Fibroblast of lung (primary cell): Measurements from ENCODE around the gene CHTOP. TPM values are rescaled to one million over a fixed set of nuclear protein-coding genes. Genes with fewer than 3 reads are reported as not detected.
A peak's percentile ranks its signal among the peaks of the same experiment; 100 is the strongest.

Source experiments
- DNase-seq, 2 donors: peaks; one replicate each; pipeline versions ENCODE4 v3.0.0 to v3.0.0-alpha.2; 2010; ENCODE audit warnings: low read depth in 2 of 2
- H2AFZ ChIP-seq: 2 replicates; pipeline ENCODE4 v1.5.1; 2012; ENCODE audit warnings: low read length, control low read depth, inconsistent platforms
- H3K27ac ChIP-seq: 2 replicates; pipeline ENCODE4 v1.5.1; 2011; ENCODE audit warnings: low read length, control low read depth; ENCODE audit not compliant: insufficient read depth
- H3K27me3 ChIP-seq: 2 replicates; pipeline ENCODE4 v1.5.1; 2011; ENCODE audit warnings: mild to moderate bottlenecking, low read length; ENCODE audit not compliant: control insufficient read depth, insufficient read depth
- H3K36me3 ChIP-seq: 2 replicates; pipeline ENCODE4 v1.5.1; 2011; ENCODE audit warnings: low read length; ENCODE audit not compliant: control insufficient read depth, insufficient read depth
- H3K4me1 ChIP-seq: 2 replicates; pipeline ENCODE4 v1.5.1; 2011; ENCODE audit warnings: low read length; ENCODE audit not compliant: control insufficient read depth, insufficient read depth; ENCODE audit errors: extremely low read depth
- H3K4me2 ChIP-seq: 2 replicates; pipeline ENCODE4 v1.5.1; 2011; ENCODE audit warnings: low read length, control low read depth; ENCODE audit not compliant: insufficient read depth; ENCODE audit errors: extremely low read depth
- H3K4me3 ChIP-seq, 4 experiments: fragments of 200-600 bp in 1 of 4; sonication (generic) in 1 of 4; replicated peaks in 1 of 4; 2 replicates each; pipeline ENCODE4 v1.5.1; 2011 to 2016; ENCODE audit warnings: low read length in 4 of 4, low read depth in 3 of 4, mild to moderate bottlenecking in 3 of 4, control low read depth in 2 of 4, inconsistent platforms in 1 of 4, mixed read lengths in 1 of 4; ENCODE audit not compliant: insufficient read depth in 1 of 4; ENCODE audit errors: control extremely low read depth in 1 of 4
- H3K79me2 ChIP-seq: 2 replicates; pipeline ENCODE4 v1.5.1; 2012; ENCODE audit warnings: mild to moderate bottlenecking, low read length, inconsistent platforms; ENCODE audit not compliant: control insufficient read depth, insufficient read depth
- H3K9ac ChIP-seq: 2 replicates; pipeline ENCODE4 v1.5.1; 2011; ENCODE audit warnings: mild to moderate bottlenecking, low read length, control low read depth; ENCODE audit not compliant: insufficient read depth
- H3K9me3 ChIP-seq: 2 replicates; pipeline ENCODE4 v1.5.1; 2012; ENCODE audit warnings: low read depth, low read length; ENCODE audit not compliant: control insufficient read depth, insufficient read depth
- H4K20me1 ChIP-seq: 2 replicates; pipeline ENCODE4 v1.5.1; 2011; ENCODE audit warnings: low read length; ENCODE audit not compliant: control insufficient read depth, insufficient read depth; ENCODE audit errors: extremely low read depth
- EZH2 ChIP-seq: IDR thresholded peaks from 2 replicates; pipeline ENCODE4 v1.5.1; 2012; ENCODE audit warnings: low read length, control low read depth, mild to moderate bottlenecking; ENCODE audit errors: missing control alignments
- polyA plus RNA-seq, 2 donors: library from polyadenylated mRNA; depleted of rRNA in 1 of 2; stranded (reverse) in 1 of 2; unstranded in 1 of 2; fragments of >200 nt; gene quantifications; 2 replicates each; pipeline ENCODE4 v1.2.1, GENCODE V29; 2011 to 2012; ENCODE audit warnings: missing spikeins in 1 of 2
- total RNA-seq: library from RNA; depleted of rRNA; stranded (reverse); fragments of >200 nt; gene quantifications from 2 replicates; pipeline ENCODE4 v1.2.1, GENCODE V29; 2014
- TF ChIP-seq, protein P1 (sequence below), 2 donors: IDR thresholded peaks in 1 of 2; conservative IDR thresholded peaks in 1 of 2; 1 replicate in 1 of 2; 2 replicates in 1 of 2; pipeline ENCODE4 v1.5.1; 2011 to 2012; ENCODE audit warnings: low read length in 2 of 2, control low read depth in 1 of 2, inconsistent platforms in 1 of 2, low read depth in 1 of 2, mild to moderate bottlenecking in 1 of 2

CHTOP gene
- total and polyA plus RNA-seq, 2 donors (not counting 1 experiment from before 2014, with no cell fraction given), result 34.0 to 47.6 TPM

DNA sequence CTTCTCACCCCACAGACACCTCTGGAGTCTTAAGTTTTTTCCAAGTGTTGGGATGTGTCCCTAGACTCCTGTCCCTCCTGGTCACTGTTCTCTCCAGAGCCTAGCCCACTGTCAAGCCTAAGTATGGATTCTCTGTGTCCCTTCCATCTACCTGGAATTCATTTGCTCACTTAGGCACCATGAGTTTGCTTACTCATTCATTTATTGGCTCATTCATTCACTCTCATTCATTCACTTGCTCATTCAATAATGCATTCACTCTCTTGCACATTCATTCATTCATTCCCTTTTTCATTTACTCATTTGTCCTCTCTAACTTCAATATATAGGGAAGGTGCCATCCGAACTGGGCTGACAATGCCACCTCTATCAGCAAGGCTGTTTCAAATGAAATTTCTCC lies 22.5 kb upstream of the CHTOP start:
- no peaks in the 10 kb centered on the region for H3K27me3 ChIP-seq
- peaks cover 61% of the 10 kb centered on the region for H3K79me2 ChIP-seq
- H3K4me1 ChIP-seq, result peaks cover 20% of the 10 kb centered on the region
- H3K36me3 ChIP-seq, result peaks cover 15% of the 10 kb centered on the region
- no peak overlapping the region for H2AFZ ChIP-seq
- H3K9me3 ChIP-seq, result no peaks in the 10 kb centered on the region
- H4K20me1 ChIP-seq, result no peaks in the 10 kb centered on the region
- H3K27ac ChIP-seq, result peak overlapping the region; percentile 86
- H3K9ac ChIP-seq, result peak overlapping the region; percentile 65
- H3K4me3 ChIP-seq, result peak overlapping the region; percentile 87 to 92 (median 88)
- peak overlapping the region; percentile 92 for H3K4me2 ChIP-seq
- TF ChIP-seq, protein P1, sequence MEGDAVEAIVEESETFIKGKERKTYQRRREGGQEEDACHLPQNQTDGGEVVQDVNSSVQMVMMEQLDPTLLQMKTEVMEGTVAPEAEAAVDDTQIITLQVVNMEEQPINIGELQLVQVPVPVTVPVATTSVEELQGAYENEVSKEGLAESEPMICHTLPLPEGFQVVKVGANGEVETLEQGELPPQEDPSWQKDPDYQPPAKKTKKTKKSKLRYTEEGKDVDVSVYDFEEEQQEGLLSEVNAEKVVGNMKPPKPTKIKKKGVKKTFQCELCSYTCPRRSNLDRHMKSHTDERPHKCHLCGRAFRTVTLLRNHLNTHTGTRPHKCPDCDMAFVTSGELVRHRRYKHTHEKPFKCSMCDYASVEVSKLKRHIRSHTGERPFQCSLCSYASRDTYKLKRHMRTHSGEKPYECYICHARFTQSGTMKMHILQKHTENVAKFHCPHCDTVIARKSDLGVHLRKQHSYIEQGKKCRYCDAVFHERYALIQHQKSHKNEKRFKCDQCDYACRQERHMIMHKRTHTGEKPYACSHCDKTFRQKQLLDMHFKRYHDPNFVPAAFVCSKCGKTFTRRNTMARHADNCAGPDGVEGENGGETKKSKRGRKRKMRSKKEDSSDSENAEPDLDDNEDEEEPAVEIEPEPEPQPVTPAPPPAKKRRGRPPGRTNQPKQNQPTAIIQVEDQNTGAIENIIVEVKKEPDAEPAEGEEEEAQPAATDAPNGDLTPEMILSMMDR (conservative IDR thresholded peaks at IDR 0.05 in 1 of 2, IDR thresholded peaks at IDR 0.05 in 1 of 2; ENCODE audit: low read depth in 1 of 2, low read length in 2 of 2), result no peak
- no peak for TF ChIP-seq EZH2
- DNase-seq, result no peak

DNA sequence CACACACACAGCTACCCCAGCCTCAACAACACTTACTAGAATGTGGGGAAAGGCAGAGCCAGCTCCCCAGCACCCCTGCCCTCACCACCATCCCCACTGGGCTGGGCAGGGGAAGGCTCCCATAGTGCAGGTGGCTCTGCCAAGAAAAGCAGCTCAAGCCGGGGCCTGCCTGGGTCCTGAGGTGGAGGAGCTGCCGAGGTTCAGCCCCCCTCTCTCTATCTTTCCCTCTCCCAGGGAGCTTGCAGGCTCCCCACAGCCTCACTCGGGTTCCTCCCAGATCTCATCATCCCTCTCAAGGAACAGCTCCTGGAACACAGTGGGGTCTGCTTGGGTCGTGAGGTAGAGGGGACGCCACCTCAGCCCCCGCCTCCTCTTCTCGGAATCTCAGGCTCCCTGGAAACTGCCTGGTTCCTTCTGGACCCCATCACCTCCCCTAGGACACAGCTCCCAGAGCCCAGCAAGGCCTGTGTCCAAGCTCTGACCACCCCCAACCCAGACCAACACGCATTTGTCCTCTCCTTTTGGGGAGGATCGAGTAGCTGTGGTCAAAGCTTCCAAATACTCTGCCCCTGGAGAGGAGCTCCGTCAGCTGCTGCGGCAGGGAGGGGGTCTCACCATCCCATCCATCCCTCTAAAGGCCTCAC lies 21.6 kb upstream of the CHTOP start:
- no peak for TF ChIP-seq EZH2
- TF ChIP-seq, protein P1 (conservative IDR thresholded peaks at IDR 0.05 in 1 of 2, IDR thresholded peaks at IDR 0.05 in 1 of 2; ENCODE audit: low read depth in 1 of 2, low read length in 2 of 2), result no peak
- no peaks in the 10 kb centered on the region for H3K9me3 ChIP-seq
- peaks cover 60% of the 10 kb centered on the region for H3K79me2 ChIP-seq
- no peak overlapping the region for H2AFZ ChIP-seq
- peak overlapping the region; percentile 92 for H3K4me2 ChIP-seq
- H4K20me1 ChIP-seq, result no peaks in the 10 kb centered on the region
- H3K4me1 ChIP-seq, result peaks cover 23% of the 10 kb centered on the region
- H3K4me3 ChIP-seq, result peak overlapping the region; percentile 87 to 92 (median 88)
- H3K27me3 ChIP-seq, result no peaks in the 10 kb centered on the region
- peak overlapping the region; percentile 65 for H3K9ac ChIP-seq
- no peak for DNase-seq
- peak overlapping the region; percentile 86 for H3K27ac ChIP-seq
- peaks cover 10% of the 10 kb centered on the region for H3K36me3 ChIP-seq

DNA sequence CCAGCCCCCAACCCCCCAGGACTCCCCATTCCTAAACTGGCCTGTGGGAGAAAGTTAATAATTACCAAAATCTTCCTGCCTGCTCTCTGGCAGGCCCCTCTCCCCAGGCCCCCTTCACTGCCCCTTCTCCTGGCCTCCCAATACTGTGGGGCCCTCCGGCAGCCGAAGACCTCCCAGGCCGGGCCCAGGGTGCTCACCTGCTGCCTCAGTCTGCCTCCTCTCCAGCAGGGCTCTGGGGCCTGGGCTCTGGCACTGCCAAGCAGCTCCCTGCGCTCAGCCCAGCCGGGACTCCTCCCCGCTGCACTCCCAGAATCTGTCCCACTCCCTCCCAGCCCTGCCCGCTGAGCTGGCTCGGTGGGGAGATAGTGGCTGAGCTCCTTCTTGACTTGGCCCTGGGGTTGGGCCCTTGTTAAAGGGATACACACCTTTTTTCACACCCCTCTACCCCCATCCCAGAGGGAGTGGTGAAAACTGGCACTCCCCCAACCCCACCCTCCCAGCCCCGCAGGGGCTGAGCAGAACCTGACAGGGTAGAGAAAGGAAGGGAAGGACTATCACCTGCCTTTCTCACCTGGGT lies 21.0 kb upstream of the CHTOP start, which contains the start of gene S100A16:
Gene S100A16 (minus strand): TSS at position 383 of the 577 bp plus-strand sequence. CDS start 4,986 bp downstream, outside the sequence.
- peak; percentile 63 to 76 for DNase-seq
- Histone ChIP-seq H3K4me3 (peak within 1 kb of the TSS; percentile 87 to 92 (median 88)), H3K9me3 (no peaks in the 10 kb centered on the region), H3K4me2 (peak within 1 kb of the TSS; percentile 92), H3K27ac (peak within 1 kb of the TSS; percentile 86), H3K4me1 (peaks cover 23% of the 10 kb centered on the region), H3K36me3 (peaks cover 4% of the 10 kb centered on the region), H3K27me3 (no peaks in the 10 kb centered on the region), H3K79me2 (peaks cover 54% of the 10 kb centered on the region), H2AFZ (no peak within 1 kb of the TSS), H4K20me1 (no peaks in the 10 kb centered on the region), H3K9ac (peak within 1 kb of the TSS; percentile 65)
- TF ChIP-seq, protein P1 (conservative IDR thresholded peaks at IDR 0.05 in 1 of 2, IDR thresholded peaks at IDR 0.05 in 1 of 2; ENCODE audit: low read depth in 1 of 2, low read length in 2 of 2), result no peak
- TF ChIP-seq EZH2, result no peak
